NCI-H1105 (cell line): ENCODE measurements around the gene PREP.
"Not testable (repeated sequence)": the region's sequence is repeated elsewhere in the genome, so short reads cannot be mapped to it uniquely, and the experiment has no call there.

Experiments used
- DNase-seq: peaks from one replicate; lab custom pipeline; 2025; lab: John Stamatoyannopoulos, UW

Gene PREP

DNA sequence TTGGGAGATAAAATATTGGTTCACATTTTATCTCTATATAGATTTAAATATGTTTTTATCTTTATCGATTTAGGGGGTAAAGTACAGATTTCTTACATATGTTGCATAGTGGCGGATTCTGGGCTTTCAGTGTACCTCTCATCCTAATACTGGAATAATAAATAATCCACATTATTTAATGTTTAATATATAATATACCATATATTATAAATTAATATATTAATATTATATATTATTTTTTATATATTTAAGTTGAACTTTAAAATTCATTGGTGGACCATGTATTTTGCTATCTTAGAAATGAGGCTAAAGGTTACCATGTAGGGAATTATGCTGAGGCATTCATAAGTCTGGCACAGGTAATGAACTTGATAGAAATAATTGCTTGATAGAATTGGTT lies 133.5 kb downstream of the PREP start:
- no peak for DNase-seq

DNA sequence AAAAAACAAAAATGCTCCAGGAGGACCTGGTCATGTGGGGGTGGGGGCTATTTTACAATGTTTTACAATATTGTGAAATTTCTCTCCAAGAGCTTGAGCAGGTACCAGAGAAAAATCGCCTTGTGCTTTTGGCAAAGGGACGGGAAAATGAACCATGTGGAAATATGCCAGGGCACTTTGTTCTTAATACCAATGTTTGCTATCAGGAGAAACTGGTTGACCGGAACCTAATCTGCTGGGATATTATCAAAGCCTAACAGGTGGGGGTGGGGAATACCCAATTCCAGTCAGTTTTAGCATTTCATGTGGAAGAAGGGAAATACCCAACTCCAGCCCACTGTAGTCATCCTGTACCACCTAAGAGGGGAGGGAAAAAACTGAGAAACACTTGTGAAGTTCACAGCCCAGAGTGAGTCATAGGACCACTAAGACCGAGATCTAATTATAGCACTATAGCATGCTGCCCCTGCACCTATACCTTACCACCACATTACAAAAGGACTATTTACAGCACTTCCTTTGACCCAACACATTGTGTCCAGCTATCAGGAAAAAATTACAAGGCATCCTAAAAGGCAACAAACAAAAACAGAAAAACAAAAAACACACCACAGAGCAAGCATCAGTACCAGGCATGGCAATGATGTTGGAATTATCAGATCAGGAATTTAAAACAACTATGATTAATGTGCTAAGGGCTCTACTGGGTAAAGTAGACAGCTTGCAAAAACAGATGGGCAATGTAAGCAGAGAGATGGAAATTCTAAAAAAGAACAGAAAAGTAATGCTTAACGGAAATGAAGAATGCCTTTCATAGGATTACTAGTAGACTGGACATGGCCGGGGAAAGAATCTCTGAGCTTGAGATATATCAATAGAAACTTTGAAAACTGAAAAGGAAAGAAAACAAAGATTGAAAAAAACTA lies 138.9 kb downstream of the PREP start:
- DNase-seq, result no peak

DNA sequence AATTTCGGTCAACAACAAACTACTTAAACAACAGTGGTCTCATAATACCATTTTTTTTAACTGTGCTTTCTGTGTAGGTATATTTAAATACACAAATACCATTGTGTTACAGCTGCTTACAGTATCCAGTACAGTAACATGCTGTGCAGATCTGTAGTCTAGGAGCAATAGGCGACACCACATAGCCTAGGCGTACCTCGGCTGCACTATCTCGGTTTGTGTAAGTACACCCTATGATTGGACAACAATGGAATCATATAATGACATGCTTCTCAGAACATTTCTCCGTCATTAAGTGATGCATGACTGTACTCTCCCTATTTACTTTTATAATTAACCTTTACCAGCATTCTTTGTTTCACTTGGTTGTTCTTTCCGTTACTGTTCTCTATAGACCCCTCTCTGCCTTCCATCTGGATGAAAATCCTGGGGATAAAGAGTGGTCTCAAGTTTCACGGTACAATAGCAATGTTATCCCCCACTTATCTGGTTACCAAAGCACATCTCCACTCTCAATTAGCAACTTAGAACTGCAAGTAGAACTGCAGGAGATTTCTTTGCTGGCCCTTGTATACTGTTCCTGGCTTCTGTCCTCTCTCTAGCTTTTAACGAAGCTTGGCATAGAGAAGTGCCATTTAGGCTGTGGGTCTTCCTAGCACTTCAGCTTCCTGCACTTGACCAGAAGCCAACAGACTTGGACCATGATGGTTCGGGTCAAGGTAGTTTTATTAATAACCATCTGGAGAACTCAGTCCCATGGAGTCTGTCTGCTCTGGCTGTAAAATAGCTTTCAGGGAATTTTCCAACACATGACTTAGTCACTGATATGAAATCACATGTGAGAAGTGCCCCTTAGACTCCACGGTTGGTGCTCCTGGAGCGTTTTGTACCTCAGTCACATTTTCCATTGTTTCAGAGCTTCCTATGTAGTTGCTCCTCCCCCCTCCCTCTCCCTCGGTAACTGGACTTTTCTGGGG lies 142.7 kb downstream of the PREP start:
- peak; percentile 42 for DNase-seq

DNA sequence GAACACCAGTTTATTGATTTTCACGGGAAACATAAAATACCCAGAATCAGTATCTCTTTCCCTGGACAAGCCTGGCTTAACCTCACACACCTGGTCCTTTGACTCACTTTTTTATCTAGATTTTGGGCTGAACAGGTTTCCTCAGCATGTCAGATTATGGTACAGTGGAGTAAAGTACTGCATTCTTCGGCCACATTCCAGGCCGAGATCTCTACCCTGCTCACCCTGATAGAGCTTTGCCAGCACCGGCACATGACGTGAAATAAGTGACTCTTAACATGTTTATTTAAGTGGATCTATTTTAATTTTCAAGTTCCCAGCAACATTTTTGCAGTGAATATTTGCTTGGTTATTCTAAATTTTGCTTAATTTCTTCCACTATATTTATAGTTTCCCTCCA lies 144.1 kb downstream of the PREP start:
- no peak for DNase-seq

DNA sequence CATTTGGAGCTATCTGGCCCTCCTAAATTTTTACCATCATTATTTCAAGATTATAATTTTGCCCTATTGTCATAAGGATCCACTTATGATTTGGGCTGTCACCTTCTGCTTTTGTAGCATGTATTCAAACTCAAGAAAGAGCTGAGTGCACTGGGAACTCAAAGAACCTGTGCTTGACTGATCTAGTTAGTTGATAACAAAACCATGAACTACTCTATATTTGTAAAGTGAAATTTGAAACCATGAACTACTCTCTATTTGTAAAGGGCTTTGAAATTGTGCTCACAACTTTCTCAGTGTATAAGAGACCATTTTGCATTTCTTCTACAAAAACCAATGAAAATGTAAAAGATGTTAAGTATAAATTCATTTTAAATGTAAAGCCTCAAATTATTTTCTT lies 145.5 kb downstream of the PREP start:
- no peak for DNase-seq

DNA sequence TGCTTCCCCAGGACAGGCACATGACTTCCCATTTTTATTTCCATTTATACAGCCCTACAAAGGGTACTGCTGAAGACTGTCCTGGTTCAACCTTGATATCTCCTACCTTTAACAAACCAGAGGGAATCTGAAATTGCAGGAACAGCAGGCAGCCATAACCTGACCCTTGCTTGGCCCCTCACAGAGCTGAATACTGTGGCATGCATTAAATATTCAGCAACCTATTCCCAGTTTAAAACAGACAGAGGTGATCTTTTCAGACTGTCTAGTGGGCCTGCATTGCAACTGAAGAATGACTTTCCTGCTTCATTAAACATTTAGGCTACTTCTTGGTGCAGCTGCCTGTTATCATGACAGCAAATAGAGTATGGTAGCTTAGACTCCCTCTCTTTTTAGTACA lies 146.3 kb downstream of the PREP start:
- DNase-seq, result no peak

DNA sequence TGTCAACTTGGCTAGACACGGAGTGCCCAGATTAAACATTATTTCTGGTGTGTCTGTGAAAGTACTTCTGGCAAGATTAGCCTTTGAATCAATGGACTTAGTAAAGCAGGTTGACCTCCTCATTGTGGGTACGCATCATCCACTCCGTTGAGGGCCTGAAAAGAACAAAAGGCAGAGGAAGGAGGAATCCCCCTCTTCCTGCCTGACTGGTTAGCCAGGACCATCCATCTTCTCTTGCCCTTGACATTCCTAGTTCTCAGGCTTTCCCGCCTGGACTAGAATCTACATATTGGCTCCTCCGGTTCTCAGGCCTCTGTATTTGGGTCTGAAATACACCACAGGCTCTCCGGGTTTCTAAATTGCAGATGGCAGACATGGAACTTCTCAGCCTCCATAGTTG lies 149.1 kb downstream of the PREP start:
- no peak for DNase-seq

DNA sequence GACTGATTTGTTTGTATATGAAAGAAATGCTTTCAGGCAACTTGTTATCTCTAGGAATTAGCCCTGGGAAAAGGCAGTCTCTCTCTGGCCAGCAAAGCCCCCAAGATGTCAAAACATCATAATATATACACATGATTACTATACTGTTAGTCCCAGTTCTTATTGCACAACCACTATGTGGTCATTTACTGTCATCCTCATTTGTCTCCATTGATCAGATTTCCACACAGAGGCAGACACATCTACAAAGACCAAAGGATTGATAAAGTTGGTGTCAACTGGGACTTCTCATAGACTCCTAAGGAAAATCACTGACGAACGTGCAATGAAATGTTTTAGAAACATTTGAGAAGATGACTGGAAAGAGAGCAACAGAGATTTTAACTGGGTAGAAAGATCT lies 151.2 kb downstream of the PREP start:
- DNase-seq, result no peak

DNA sequence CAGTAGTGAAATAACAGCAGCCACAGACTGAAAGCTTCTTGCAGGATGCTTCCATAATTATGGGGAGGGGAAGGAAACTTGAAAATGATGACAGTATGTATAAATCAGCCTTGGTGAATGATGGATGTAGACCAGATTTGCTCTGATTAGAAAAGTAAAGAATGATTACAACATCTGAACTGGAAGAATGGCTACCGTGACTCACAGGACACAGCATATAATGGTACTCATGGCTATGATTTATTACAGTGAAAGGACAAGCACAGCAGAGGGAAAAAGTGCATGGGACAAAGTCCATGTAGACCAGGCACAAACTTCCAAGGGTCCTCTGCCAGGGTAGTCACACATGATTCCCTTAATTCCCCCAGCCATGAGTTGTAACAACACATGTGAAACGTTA lies 152.3 kb downstream of the PREP start:
- DNase-seq, result no peak

DNA sequence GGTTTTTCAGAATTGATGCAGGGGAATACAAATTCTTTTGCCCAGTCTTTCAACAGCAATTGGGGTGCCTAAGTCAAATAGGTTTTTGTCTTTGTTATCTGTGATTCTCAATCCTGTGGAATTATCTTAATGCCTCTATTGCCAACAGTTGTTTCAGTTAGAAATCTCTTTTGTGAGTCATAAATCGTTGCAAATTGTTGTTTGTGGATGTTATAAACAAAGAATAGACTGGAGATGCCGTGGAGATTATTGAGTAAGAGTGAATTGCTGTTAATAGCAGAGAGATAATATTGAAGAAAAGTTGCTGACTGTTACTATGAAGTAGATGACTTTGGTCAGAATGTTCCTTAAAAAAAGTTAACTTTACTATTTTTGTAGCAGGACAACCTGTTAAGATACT lies 159.4 kb downstream of the PREP start:
- DNase-seq, result no peak

DNA sequence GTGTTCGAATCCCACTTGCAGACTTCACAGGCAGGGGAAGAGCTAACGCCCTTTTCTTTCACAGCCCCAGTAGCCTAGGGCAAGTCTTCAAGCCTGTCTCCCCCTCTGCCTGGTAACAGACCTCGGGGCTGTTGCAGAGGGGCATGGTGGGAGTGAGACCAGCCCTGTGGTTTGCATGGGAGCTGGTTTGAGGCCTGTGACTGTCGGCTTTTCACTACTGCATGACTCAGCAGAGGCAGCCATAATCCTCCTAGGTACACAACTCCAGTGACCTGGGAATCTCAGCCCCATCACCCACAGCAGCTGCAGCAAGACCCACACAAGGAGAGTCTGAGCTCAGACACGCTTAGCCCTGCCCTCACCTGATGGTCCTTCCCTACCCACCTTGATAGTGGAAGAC lies 167.7 kb downstream of the PREP start:
- no peak for DNase-seq

DNA sequence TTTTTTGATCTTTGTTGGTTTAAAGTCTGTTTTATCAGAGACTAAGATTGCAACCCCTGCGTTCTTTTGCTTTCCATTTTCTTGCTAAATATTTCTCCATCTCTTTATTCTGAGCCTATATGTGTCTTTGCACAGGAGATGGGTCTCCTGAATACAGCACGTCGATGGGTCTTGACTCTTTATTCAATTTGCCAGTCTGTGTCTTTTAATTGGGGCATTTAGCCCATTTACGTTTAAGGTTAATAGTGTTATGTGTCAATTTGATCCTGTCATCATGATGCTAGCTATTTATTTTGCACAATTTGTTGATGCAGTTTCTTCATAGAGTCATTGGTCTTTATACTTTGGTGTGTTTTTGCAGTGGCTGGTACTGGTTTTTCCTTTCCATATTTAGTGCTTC lies 171.1 kb downstream of the PREP start:
- not testable (repeated sequence) for DNase-seq
